ENCODE results near the gene STOX2. TPM values are rescaled to one million over a fixed set of nuclear protein-coding genes. Genes with fewer than 3 reads are reported as not detected.

Gene STOX2
- total RNA-seq, 1 donor from 2014 or later: 11.6 TPM

DNA sequence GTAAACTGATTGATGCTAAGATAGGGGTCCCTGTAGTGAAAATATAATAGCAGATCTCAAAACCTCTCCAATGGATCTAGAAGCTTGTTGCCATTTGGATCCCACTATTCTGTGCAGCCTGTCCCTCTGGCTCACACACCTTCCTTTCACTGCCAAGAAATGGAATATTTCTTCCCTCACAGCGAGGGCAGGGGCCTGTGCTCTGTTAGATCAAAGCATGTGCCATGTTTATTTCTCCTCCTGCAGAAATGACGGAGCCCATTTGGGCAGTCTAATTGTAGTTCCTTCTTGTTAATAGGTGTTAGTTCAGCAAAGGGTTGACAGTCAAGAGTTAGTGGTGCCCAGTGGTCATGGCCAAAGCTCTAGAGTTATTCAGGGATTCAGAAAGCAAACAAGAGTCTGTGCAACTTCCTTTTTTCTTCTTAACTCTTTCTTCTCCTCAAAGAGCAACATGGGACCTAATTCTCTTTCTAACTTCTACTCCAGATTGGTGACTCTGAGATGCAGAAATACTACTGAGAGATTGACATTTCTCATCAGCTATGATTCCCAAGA lies 106.8 kb downstream of the STOX2 start:
- Mint-ChIP-seq H3K4me1 (peaks cover 8% of the 10 kb centered on the region), H3K27ac (no peak overlapping the region), H3K4me3 (no peak overlapping the region), H3K36me3 (peaks cover 52% of the 10 kb centered on the region), H3K27me3 (ENCODE audit: insufficient read depth, low read depth) (peaks cover 2% of the 10 kb centered on the region), H3K9me3 (peaks cover 2% of the 10 kb centered on the region)
- Histone ChIP-seq H3K4me2 (no peak overlapping the region), H4K20me1 (ENCODE audit: low read depth) (peaks cover 4% of the 10 kb centered on the region), H3K4me1 (no peaks in the 10 kb centered on the region), H3F3A (ENCODE audit: low read depth) (no peaks in the 10 kb centered on the region), H3K9me3 (ENCODE audit: low read depth) (no peaks in the 10 kb centered on the region), H3K36me3 (no peaks in the 10 kb centered on the region), H3K27me3 (no peaks in the 10 kb centered on the region), H3K9ac (no peak overlapping the region), H3K79me2 (ENCODE audit: low read depth) (no peaks in the 10 kb centered on the region), H3K4me3 (no peak overlapping the region), H2AFZ (replicated peaks) (no peak overlapping the region), H3K27ac (no peak overlapping the region)
- TF ChIP-seq EZH2phosphoT487 (IDR thresholded peaks at IDR 0.05) (no peak), EZH2 (IDR thresholded peaks at IDR 0.05) (no peak)
- TF ChIP-seq, protein P1, sequence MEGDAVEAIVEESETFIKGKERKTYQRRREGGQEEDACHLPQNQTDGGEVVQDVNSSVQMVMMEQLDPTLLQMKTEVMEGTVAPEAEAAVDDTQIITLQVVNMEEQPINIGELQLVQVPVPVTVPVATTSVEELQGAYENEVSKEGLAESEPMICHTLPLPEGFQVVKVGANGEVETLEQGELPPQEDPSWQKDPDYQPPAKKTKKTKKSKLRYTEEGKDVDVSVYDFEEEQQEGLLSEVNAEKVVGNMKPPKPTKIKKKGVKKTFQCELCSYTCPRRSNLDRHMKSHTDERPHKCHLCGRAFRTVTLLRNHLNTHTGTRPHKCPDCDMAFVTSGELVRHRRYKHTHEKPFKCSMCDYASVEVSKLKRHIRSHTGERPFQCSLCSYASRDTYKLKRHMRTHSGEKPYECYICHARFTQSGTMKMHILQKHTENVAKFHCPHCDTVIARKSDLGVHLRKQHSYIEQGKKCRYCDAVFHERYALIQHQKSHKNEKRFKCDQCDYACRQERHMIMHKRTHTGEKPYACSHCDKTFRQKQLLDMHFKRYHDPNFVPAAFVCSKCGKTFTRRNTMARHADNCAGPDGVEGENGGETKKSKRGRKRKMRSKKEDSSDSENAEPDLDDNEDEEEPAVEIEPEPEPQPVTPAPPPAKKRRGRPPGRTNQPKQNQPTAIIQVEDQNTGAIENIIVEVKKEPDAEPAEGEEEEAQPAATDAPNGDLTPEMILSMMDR (IDR thresholded peaks at IDR 0.05): no peak
- no peak for DNase-seq (ENCODE audit: low spot score)

DNA sequence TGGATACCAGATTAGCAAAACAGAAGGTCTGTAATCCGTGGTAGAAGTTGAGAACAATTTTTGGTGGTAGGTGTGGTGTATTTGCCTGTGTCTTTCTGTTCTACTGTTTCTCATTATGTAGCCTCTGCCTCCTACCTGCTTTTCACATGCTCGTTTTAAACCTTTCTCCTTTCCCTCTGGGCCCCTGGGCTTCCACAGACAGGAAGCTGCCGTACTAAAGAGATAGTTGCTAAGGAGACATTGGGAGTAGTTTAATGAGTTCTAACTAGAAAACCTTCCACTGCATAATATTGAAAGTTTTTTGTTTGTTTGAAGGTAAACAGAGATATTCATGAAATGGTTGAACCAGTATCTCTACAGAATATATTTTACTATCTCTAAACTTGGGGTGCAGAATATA lies 107.8 kb downstream of the STOX2 start:
- Mint-ChIP-seq H3K4me3 (no peak overlapping the region), H3K36me3 (peaks cover 55% of the 10 kb centered on the region), H3K27me3 (ENCODE audit: insufficient read depth, low read depth) (peaks cover 2% of the 10 kb centered on the region), H3K4me1 (peaks cover 8% of the 10 kb centered on the region), H3K27ac (peak overlapping the region; percentile 69), H3K9me3 (peaks cover 2% of the 10 kb centered on the region)
- Histone ChIP-seq H3K36me3 (no peaks in the 10 kb centered on the region), H3F3A (ENCODE audit: low read depth) (no peaks in the 10 kb centered on the region), H3K4me3 (no peak overlapping the region), H3K27me3 (no peaks in the 10 kb centered on the region), H3K4me1 (no peaks in the 10 kb centered on the region), H2AFZ (replicated peaks) (no peak overlapping the region), H3K27ac (no peak overlapping the region), H3K4me2 (no peak overlapping the region), H3K9ac (no peak overlapping the region), H3K79me2 (ENCODE audit: low read depth) (no peaks in the 10 kb centered on the region), H3K9me3 (ENCODE audit: low read depth) (no peaks in the 10 kb centered on the region), H4K20me1 (ENCODE audit: low read depth) (peaks cover 4% of the 10 kb centered on the region)
- DNase-seq (ENCODE audit: low spot score): no peak
- TF ChIP-seq EZH2 (IDR thresholded peaks at IDR 0.05) (no peak), EZH2phosphoT487 (IDR thresholded peaks at IDR 0.05) (no peak)
- TF ChIP-seq, protein P1 (IDR thresholded peaks at IDR 0.05): no peak

DNA sequence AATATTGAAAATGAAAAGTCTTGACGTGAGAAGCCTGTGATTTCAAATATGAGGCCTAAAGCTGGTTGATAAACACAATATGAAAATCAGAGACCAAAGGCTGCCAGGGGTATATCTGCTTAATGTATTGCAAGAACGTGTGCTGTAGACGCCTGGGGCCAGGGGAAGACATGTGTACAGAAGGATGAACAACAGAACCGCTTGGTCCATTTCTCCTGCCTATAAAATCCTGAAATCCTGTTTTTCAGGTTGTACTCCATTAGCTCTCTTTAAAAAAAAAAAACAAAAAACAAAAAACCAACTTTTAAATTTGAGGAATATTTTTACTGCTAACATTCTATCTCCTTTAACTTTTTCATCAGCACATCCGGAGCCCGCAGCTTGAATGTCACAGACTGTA lies 109.2 kb downstream of the STOX2 start:
- Histone ChIP-seq H3K79me2 (ENCODE audit: low read depth) (no peaks in the 10 kb centered on the region), H2AFZ (replicated peaks) (no peak overlapping the region)
- H3K4me3 Mint-ChIP-seq: no peak overlapping the region

More for the DNA sequence above, 109.2 kb downstream of the STOX2 start:
- Histone ChIP-seq H3K4me2 (no peak overlapping the region), H3F3A (ENCODE audit: low read depth) (no peaks in the 10 kb centered on the region), H3K4me3 (no peak overlapping the region), H3K9ac (no peak overlapping the region), H3K36me3 (no peaks in the 10 kb centered on the region), H3K4me1 (no peaks in the 10 kb centered on the region), H3K27me3 (no peaks in the 10 kb centered on the region), H4K20me1 (ENCODE audit: low read depth) (peaks cover 4% of the 10 kb centered on the region), H3K27ac (no peak overlapping the region), H3K9me3 (ENCODE audit: low read depth) (no peaks in the 10 kb centered on the region)
- Mint-ChIP-seq H3K36me3 (peaks cover 53% of the 10 kb centered on the region), H3K4me1 (peaks cover 8% of the 10 kb centered on the region), H3K27me3 (ENCODE audit: insufficient read depth, low read depth) (peaks cover 2% of the 10 kb centered on the region), H3K27ac (no peak overlapping the region), H3K9me3 (peaks cover under 1% of the 10 kb centered on the region)
- no peak for TF ChIP-seq EZH2 (IDR thresholded peaks at IDR 0.05)
- TF ChIP-seq, protein P1 (IDR thresholded peaks at IDR 0.05): no peak
- TF ChIP-seq EZH2phosphoT487 (IDR thresholded peaks at IDR 0.05): no peak
- no peak for DNase-seq (ENCODE audit: low spot score)

Data from neural progenitor cell (in vitro differentiated cells).